ENCODE data around the gene FBXW5. TPM values are rescaled to one million over a fixed set of nuclear protein-coding genes. Genes with fewer than 3 reads are reported as not detected.

The FBXW5 gene
- total RNA-seq, 1 experiment from 2014 or later = 62.2 TPM

GRCh38 chr9:136975644-136976043 lies 31.1 kb upstream of the FBXW5 start:
- H3K18ac ChIP-seq (ENCODE audit: insufficient read length, low read depth, low read length) = no peak overlapping the region
- H3K27ac ChIP-seq (ENCODE audit: insufficient read length, low read depth, low read length) = no peak overlapping the region
- H3K27ac Mint-ChIP-seq = no peak overlapping the region
- H3T11ph ChIP-seq (ENCODE audit: low read length) = no peak overlapping the region
- no peak overlapping the region for H2BK20ac ChIP-seq (ENCODE audit: low read depth, low read length, poor library complexity, severe bottlenecking)
- no peak overlapping the region for H3K4me2 ChIP-seq (ENCODE audit: insufficient read depth, insufficient read length, low read length)
- H4K91ac ChIP-seq (ENCODE audit: insufficient read length, low read depth, low read length) = no peak overlapping the region
- H3K23ac ChIP-seq (ENCODE audit: insufficient read length, low read depth, low read length) = no peak overlapping the region
- peak; percentile 70 for TF ChIP-seq CTCF (conservative IDR thresholded peaks at IDR 0.05)
- no peaks in the 10 kb centered on the region for H3K27me3 ChIP-seq (ENCODE audit: insufficient read depth, low read length)
- H3K4ac ChIP-seq (ENCODE audit: low read depth, low read length) = no peak overlapping the region
- H3K4me1 Mint-ChIP-seq = peaks cover 2 to 14% of the 10 kb centered on the region in 2 experiments
- H2BK12ac ChIP-seq (ENCODE audit: insufficient read length, low read depth, low read length) = no peak overlapping the region
- H3K79me1 ChIP-seq (ENCODE audit: insufficient read depth, low read depth, low read length, poor library complexity, severe bottlenecking) = no peaks in the 10 kb centered on the region
- H3K4me1 ChIP-seq (ENCODE audit: insufficient read depth, low read length) = no peaks in the 10 kb centered on the region; the same call in 1 of the 2 replicates
- H3K9me3 Mint-ChIP-seq = no peaks in the 10 kb centered on the region
- H3K27me3 Mint-ChIP-seq (ENCODE audit: low read depth) = peaks cover 7% of the 10 kb centered on the region
- H2BK5ac ChIP-seq (ENCODE audit: insufficient read length, low read length) = no peak overlapping the region
- peak; percentile 83 for DNase-seq
- H2AFZ ChIP-seq (ENCODE audit: low read length) = no peak overlapping the region
- H3K56ac ChIP-seq (ENCODE audit: insufficient read length, low read depth, low read length) = no peak overlapping the region
- H3K9me3 ChIP-seq (ENCODE audit: control insufficient read depth, low read depth, low read length) = no peaks in the 10 kb centered on the region
- no peak overlapping the region for H2BK120ac ChIP-seq (ENCODE audit: low read depth, low read length, poor library complexity, severe bottlenecking)
- no peaks in the 10 kb centered on the region for H4K20me1 ChIP-seq (ENCODE audit: control insufficient read depth, insufficient read depth, insufficient read length)
- H4K5ac ChIP-seq (ENCODE audit: insufficient read length, low read depth, low read length) = no peak overlapping the region
- H2AK5ac ChIP-seq (ENCODE audit: insufficient read length, low read length) = no peak overlapping the region
- WGBS (ENCODE audit: extremely low coverage, insufficient read length, low lambda C conversion rate) = no CpG with 5 or more reads among the region's 14 CpGs
- H3K4me3 Mint-ChIP-seq = peak overlapping the region in 1 of 2 experiments; percentile 23; a peak in 1 of 5 replicates
- no peak overlapping the region for H3K14ac ChIP-seq (ENCODE audit: insufficient read depth, low read length)
- H3K36me3 Mint-ChIP-seq (ENCODE audit: insufficient read depth in 1 of 3, low read depth in 3 of 3) = 0 out of 7 replicates have a peak, but pooled peaks cover 0 to 1% (median 0%) of the 10 kb centered on the region in 3 experiments
- H3K9ac ChIP-seq (ENCODE audit: extremely low read depth, insufficient read length, low read length) = no peak overlapping the region
- H2BK15ac ChIP-seq (ENCODE audit: low read depth, low read length) = no peak overlapping the region
- no peak overlapping the region for H4K8ac ChIP-seq (replicated peaks; ENCODE audit: insufficient read length, low read depth, low read length)
- no peaks in the 10 kb centered on the region for H3K79me2 ChIP-seq (ENCODE audit: insufficient read depth, low read length)
- peaks cover 9% of the 10 kb centered on the region for H3K23me2 ChIP-seq (ENCODE audit: insufficient read length, low read depth, low read length, poor library complexity, severe bottlenecking)
